Common myeloid progenitor, CD34-positive (primary cell): ENCODE results near the gene GOLGA2.

Source experiments
- CTCF ChIA-PET: fragments of 350-600 bp; sonication (Branson Sonifier 250); formaldehyde crosslinking; loops from one replicate; lab custom pipeline; 2021; ENCODE audit warnings: antibody characterized with exemption; lab: Charles Lee
- POLR2A ChIA-PET: fragments of 350-600 bp; sonication (Branson Sonifier 250); formaldehyde crosslinking; loops from one replicate; lab custom pipeline; 2021; ENCODE audit warnings: antibody characterized with exemption; lab: Charles Lee
- DNase-seq, 3 donors: peaks; one replicate each; pipeline versions ENCODE4 v3.0.0 to v3.0.0-alpha.2; 2013
- H3K27ac ChIP-seq, 2 experiments: 1 replicate in 1 of 2; 2 replicates in 1 of 2; pipeline ENCODE4 v1.7.0; 2013; ENCODE audit warnings: inconsistent platforms in 2 of 2, low read length in 2 of 2, mild to moderate bottlenecking in 2 of 2, low read depth in 1 of 2, moderate library complexity in 1 of 2; ENCODE audit not compliant: severe bottlenecking in 2 of 2, insufficient read depth in 1 of 2, poor library complexity in 1 of 2
- H3K27me3 ChIP-seq, 5 experiments: replicated peaks in 2 of 5; 1 replicate in 3 of 5; 2 replicates in 2 of 5; pipeline versions ENCODE4 v1.6.1 to v1.7.0; 2013; ENCODE audit warnings: low read length in 4 of 5, mild to moderate bottlenecking in 2 of 5, moderate library complexity in 2 of 5, inconsistent platforms in 1 of 5; ENCODE audit not compliant: insufficient read depth in 5 of 5, control insufficient read depth in 4 of 5
- H3K36me3 ChIP-seq, 4 experiments: 1 replicate in 2 of 4; 2 replicates in 2 of 4; pipeline versions ENCODE4 v1.6.1 to v1.7.0; 2013; ENCODE audit warnings: low read length in 3 of 4, control low read depth in 1 of 4, mild to moderate bottlenecking in 1 of 4; ENCODE audit not compliant: control insufficient read depth in 4 of 4, insufficient read depth in 4 of 4
- H3K4me1 ChIP-seq, 4 experiments: 1 replicate in 3 of 4; 2 replicates in 1 of 4; pipeline versions ENCODE4 v1.6.1 to v1.7.1; 2013; ENCODE audit warnings: low read length in 3 of 4, mild to moderate bottlenecking in 3 of 4, control low read depth in 1 of 4, inconsistent platforms in 1 of 4, moderate library complexity in 1 of 4; ENCODE audit not compliant: control insufficient read depth in 4 of 4, insufficient read depth in 4 of 4; ENCODE audit errors: control extremely low read depth in 1 of 4
- H3K4me3 ChIP-seq, 7 experiments: 1 replicate in 4 of 7; 2 replicates in 3 of 7; pipeline versions ENCODE4 v1.5.1 to v1.7.0; 2013; ENCODE audit warnings: mild to moderate bottlenecking in 7 of 7, low read length in 6 of 7, moderate library complexity in 6 of 7, inconsistent platforms in 2 of 7, low read depth in 2 of 7, control low read depth in 1 of 7; ENCODE audit not compliant: insufficient read depth in 4 of 7, control insufficient read depth in 1 of 7; ENCODE audit errors: extremely low read depth in 1 of 7
- H3K9me3 ChIP-seq, 5 experiments: 1 replicate in 4 of 5; 2 replicates in 1 of 5; pipeline versions ENCODE4 v1.6.1 to v1.7.1; 2013; ENCODE audit warnings: low read length in 4 of 5, mild to moderate bottlenecking in 2 of 5, inconsistent platforms in 1 of 5, low read depth in 1 of 5, moderate library complexity in 1 of 5; ENCODE audit not compliant: control insufficient read depth in 4 of 5, insufficient read depth in 2 of 5; ENCODE audit errors: control extremely low read depth in 1 of 5
- WGBS: methylation state at CpG from one replicate; pipeline ENCODE4 v1.1.5; 2013; ENCODE audit not compliant: insufficient coverage; 5-methylcytosine and 5-hydroxymethylcytosine counted together

Gene GOLGA2

DNA sequence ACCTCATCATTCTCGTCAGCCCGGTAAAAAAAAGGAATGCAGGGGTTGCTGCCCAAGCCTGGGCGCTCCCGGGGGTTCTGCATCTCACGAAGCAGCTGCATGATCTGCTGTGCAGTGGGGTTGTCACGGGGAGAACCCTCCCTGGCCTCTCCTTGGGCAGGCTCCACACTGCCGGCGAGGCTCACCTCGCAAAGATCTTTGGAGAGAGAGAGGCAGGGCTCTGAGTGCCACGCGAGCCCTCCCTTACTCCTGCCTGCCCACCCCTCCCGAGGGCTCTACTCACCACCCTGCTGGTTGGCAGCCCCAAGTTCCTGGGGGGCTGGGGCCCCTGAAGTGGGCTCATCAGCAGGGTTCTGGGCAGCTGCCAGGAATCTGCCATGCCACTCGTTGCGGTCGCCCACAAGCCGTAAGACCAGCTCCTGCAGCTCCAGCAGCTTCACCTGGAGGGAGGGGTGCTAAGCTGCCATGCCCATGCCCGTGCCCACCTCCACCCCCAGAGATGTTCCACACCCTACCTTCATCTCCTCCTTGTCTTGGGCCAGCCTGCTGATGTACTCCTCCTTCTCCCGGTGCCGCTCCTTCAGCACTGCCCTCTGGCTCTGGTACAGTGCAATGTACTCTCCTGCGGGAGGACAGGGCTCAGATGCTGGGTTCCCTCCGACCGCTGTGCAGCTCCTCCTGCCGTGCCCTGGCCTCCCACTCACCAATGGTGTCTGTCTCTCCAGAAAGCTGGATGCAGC, 18.6 kb downstream of the GOLGA2 start:
- 87% methylated on average over 20 of the region's 23 CpGs for WGBS
- Histone ChIP-seq H3K4me3 (no peak overlapping the region), H3K36me3 (peaks cover 6 to 53% (median 32%) of the 10 kb centered on the region in 4 experiments), H3K27ac (no peak overlapping the region), H3K9me3 (no peaks in the 10 kb centered on the region), H3K27me3 (no peaks in the 10 kb centered on the region), H3K4me1 (no peaks in the 10 kb centered on the region)
- ChIA-PET POLR2A (no interaction called here), CTCF (interaction anchor here (1.1 to 1.6 kb wide), 2 partner anchors 8 to 62 kb away, joined by 3 to 4 read pairs; no protein-coding TSS in a partner anchor)
- peak in 1 of 3 donors; percentile 10 for DNase-seq

DNA sequence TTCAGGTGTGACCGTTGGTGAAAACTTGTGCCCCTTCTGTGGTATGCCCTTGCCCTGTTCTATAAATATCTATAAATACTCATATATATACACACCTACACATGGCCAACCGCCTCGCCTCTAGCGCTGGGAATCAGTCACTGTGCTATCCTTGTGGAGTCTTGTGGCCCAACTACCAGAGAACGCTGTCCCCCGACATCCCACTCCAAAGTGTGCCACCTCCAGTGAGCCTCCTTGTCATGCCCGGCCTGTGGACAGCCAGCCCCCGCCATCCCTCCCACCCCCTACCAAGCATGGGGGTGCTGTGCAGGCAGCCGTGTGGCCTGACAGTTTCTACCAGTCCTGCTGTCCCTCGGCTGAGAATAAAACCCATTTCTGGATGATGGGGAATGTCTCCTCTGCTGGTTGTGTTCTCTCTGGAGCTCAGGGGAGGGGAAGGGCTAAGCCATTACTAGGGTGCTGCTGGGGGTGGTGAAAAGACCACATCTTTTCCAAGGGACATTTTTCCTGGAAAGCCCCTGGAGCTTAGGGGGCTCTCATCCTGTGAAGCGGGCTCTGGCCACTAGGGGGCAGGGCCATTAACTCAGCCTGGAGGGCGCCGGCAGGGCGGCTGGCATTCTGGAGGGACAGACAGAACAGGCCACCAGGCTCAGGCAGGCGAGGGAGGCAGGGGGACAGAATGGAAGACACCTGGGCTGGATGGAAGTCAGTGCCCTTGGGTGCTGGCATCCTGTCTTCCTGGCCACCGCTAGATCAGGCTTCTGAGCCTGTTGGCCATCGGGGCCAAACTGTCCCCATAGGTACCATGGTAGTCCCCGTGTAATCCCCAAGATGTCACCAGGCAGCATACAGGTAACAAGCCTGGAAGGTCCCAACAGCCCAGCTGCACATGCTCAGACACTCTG, 20.7 kb downstream of the GOLGA2 start:
- H3K4me3 ChIP-seq = no peak overlapping the region
- H3K27ac ChIP-seq = no peak overlapping the region
- H3K4me1 ChIP-seq = peaks cover 0 to 16% (median 9%) of the 10 kb centered on the region in 4 experiments
- peak; percentile 52 to 73 (median 66) for DNase-seq
- no peaks in the 10 kb centered on the region for H3K9me3 ChIP-seq
- H3K27me3 ChIP-seq = no peaks in the 10 kb centered on the region
- peaks cover 3 to 36% (median 23%) of the 10 kb centered on the region in 4 experiments for H3K36me3 ChIP-seq
- CTCF ChIA-PET = interaction anchor here (0.8 to 1.9 kb wide), 10 partner anchors 8 to 58 kb away, joined by 3 to 6 read pairs (median 3); no protein-coding TSS in a partner anchor
- POLR2A ChIA-PET = interaction anchor here (0.6 kb wide), 1 partner anchor 47 kb away, joined by 3 read pairs; no protein-coding TSS in a partner anchor
- 81% methylated on average over 15 of the region's 18 CpGs for WGBS

DNA sequence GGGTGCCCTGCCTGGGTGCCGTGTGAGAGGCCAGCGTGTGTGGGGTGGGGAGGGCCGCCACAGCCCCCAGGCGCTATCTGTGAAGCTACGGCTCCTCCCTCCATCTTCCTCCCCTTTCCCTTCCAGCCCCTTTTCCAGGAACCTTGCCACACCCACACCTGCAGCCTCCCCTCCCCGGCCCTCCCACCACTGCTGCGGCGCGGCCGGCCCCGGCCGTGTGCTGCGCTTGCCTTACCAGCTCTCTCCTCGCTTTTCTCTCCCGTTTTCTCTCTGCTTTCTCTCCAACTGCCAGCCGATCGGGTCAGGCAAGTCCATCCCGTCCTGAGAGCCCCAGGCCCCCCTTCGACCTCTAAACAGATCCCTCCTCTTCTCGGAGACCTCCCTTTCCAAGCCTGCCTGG, 21.4 kb downstream of the GOLGA2 start:
- Histone ChIP-seq H3K4me1 (peaks cover 0 to 22% (median 15%) of the 10 kb centered on the region in 4 experiments), H3K4me3 (no peak overlapping the region), H3K9me3 (no peaks in the 10 kb centered on the region), H3K27me3 (no peaks in the 10 kb centered on the region), H3K36me3 (peaks cover 2 to 29% (median 16%) of the 10 kb centered on the region in 4 experiments), H3K27ac (no peak overlapping the region)
- ChIA-PET CTCF (interaction anchor here (0.8 to 1.9 kb wide), 4 partner anchors 8 to 35 kb away, joined by 3 to 6 read pairs (median 4); no protein-coding TSS in a partner anchor), POLR2A (no interaction called here)
- WGBS = 99% methylated on average over 13 of the region's 20 CpGs
- DNase-seq = no peak

DNA sequence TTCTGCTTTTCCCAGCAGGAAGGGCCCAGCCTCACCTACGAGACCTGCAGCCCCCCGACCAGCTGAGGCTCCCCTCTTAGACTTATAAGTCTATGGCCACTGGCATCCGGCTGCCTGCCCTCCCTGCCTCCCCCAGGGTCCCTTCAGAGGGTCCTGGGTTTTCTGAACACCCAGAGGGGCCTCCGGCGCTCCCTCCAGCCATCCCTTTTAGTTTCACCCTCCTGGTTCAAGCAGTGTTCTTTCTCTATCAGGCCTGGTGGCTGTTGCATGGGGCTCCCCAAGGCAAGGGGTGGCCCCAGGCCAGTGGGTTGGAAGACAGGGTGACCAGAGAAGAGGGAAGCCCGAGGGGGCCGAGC, 21.8 kb downstream of the GOLGA2 start:
- 100% methylated on average over 7 of the region's 7 CpGs for WGBS
- POLR2A ChIA-PET = no interaction called here
- H3K36me3 ChIP-seq = peaks cover 2 to 25% (median 13%) of the 10 kb centered on the region in 4 experiments
- H3K27ac ChIP-seq = no peak overlapping the region
- H3K4me3 ChIP-seq = no peak overlapping the region
- peaks cover 0 to 22% (median 15%) of the 10 kb centered on the region in 4 experiments for H3K4me1 ChIP-seq
- CTCF ChIA-PET = interaction anchor here (1.8 to 1.9 kb wide), 2 partner anchors 9 to 35 kb away, joined by 4 to 6 read pairs; no protein-coding TSS in a partner anchor
- no peaks in the 10 kb centered on the region for H3K27me3 ChIP-seq
- no peak for DNase-seq
- H3K9me3 ChIP-seq = no peaks in the 10 kb centered on the region

DNA sequence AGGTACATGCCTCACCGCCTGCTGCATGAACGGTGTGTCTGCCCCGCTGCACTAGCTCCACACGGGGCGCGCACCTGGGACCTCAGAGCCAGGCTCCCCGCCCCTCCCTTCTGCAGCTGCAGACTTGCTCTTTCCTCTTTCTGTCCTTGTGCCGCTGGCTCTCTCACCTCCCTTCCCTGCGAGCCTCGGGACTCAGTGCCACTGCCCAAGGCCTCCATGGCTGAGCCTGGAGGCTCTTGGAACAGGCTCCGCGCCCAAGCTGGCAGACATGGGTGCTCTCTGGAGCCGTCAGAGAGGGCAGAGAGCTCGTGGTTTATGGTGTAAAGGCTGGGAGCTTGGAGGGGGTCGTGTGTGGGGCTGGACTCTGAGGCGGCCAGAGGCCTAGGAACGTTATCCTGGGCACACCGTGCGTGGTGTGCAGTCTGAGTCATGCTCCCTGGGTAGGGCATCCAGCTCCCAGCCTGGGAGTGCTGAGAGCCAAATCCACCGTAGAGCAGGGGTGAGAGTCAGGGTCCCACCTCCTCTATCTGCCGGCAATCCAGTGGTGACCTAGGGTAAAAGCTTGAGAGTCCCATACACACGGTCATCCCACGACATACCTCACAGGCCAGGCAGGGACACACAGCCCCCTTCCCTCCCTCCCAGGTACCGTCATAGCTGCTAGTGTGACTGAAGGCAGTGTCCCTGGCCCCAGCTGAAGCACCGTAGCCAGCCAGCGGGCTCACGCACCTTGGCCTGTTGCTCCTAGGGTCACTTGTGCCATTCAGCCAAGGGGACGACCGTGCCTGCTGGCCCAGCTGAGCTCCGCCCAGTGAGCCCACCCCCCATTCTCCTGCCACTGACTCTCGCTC, 22.4 kb downstream of the GOLGA2 start:
- CTCF ChIA-PET = interaction anchor here (1.4 to 1.8 kb wide), 3 partner anchors 9 to 14 kb away, joined by 4 to 6 read pairs (median 4); no protein-coding TSS in a partner anchor
- Histone ChIP-seq H3K9me3 (no peaks in the 10 kb centered on the region), H3K4me1 (peaks cover 0 to 22% (median 15%) of the 10 kb centered on the region in 4 experiments), H3K27me3 (no peaks in the 10 kb centered on the region), H3K36me3 (peaks cover 2 to 19% (median 9%) of the 10 kb centered on the region in 4 experiments), H3K27ac (no peak overlapping the region), H3K4me3 (no peak overlapping the region)
- WGBS = 93% methylated on average over 25 of the region's 31 CpGs
- POLR2A ChIA-PET = no interaction called here
- no peak for DNase-seq

DNA sequence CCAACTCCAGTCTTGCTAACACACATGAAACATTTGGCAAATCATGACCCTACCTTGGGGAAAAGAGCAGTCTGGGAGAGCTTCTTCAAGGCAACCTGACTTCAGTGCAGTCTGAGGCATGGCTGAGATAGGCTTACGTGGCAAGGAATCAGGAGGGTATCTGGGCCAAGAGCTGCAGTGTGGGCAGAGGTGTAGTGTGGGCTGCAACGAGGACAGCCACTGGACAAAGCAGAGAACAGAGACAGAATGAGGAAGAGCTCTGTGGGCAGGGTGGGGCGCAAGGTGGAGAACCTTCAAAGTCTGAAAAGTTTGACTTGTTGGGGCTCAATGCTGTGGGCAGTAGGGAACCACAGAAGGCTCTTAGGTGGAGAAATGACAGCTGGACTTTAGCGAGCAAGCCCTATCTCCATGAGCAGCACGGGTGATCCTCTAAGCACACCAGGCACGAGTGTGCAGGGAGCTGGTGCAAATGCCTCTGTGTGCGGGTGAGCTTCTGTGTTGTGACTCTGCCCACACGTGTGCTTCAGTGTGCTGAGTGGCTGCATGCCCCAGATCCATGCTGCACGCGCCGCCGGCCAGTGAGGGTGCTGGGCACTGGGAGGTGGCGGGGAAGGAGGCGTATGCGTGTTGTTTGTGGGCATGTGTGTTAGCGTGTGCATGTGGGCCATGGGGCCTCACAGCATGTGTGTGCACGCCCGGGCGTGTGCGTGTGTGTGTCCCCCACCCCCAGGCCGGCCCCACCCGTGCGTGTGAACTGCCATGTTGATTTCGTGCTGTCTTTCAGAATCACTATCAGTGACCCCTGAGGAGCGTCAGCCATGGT, 23.3 kb downstream of the GOLGA2 start:
- Histone ChIP-seq H3K36me3 (peaks cover 2 to 11% (median 5%) of the 10 kb centered on the region in 4 experiments), H3K4me3 (no peak overlapping the region), H3K27ac (no peak overlapping the region), H3K4me1 (peaks cover 0 to 22% (median 15%) of the 10 kb centered on the region in 4 experiments), H3K27me3 (no peaks in the 10 kb centered on the region), H3K9me3 (no peaks in the 10 kb centered on the region)
- 99% methylated on average over 23 of the region's 25 CpGs for WGBS
- ChIA-PET CTCF (interaction anchor here (1.0 to 1.7 kb wide), 4 partner anchors 10 to 83 kb away, joined by 3 to 6 read pairs (median 5); no protein-coding TSS in a partner anchor), POLR2A (no interaction called here)
- no peak for DNase-seq
